ENCODE data around the gene SLC7A9.
"Not testable (repeated sequence)": the region's sequence is repeated elsewhere in the genome, so short reads cannot be mapped to it uniquely, and the experiment has no call there.

Gene SLC7A9

DNA sequence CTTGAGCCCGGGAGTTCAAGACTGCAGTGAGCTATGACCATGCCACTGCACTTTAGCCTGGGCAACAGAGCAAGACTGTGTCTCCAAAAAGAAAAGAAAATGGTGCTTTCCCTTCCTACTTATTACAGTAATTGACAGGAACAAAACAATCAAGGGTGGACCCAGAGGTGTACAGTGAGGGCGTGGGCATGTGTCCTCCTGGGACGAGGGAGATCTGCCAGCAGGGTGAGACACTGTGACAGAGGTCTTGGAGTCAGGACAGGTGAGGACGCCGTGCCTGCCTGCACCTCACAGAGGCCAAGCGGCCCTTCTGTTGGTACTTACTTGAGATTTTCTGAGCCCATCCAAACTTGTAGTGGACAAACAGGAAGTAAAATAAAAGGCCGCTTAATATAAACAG lies 36.7 kb downstream of the SLC7A9 start:
- H3K27me3 ChIP-seq (ENCODE audit: control insufficient read depth, insufficient read depth, low read length); H3K9me3 ChIP-seq (ENCODE audit: control insufficient read depth, insufficient read depth, low read length); H3K36me3 ChIP-seq (ENCODE audit: control insufficient read depth, insufficient read depth, low read length); H3K4me3 ChIP-seq (ENCODE audit: low read depth, low read length); H3K9ac ChIP-seq (ENCODE audit: low read depth, low read length); H3K4me1 ChIP-seq (ENCODE audit: control insufficient read depth, insufficient read depth, low read length): not testable (repeated sequence)

- H3K9ac ChIP-seq (ENCODE audit: low read depth, low read length); H3K4me1 ChIP-seq (ENCODE audit: control insufficient read depth, insufficient read depth, low read length); H3K36me3 ChIP-seq (ENCODE audit: control insufficient read depth, insufficient read depth, low read length); H3K4me3 ChIP-seq (ENCODE audit: low read depth, low read length); H3K27me3 ChIP-seq (ENCODE audit: control insufficient read depth, insufficient read depth, low read length); H3K9me3 ChIP-seq (ENCODE audit: control insufficient read depth, insufficient read depth, low read length): not testable (repeated sequence)
Measured at GRCh38 chr19:32832094-32832493, 37.5 kb downstream of the SLC7A9 start.

GRCh38 chr19:32831611-32832010 lies 38.0 kb downstream of the SLC7A9 start:
- no peak overlapping the region for H3K9ac ChIP-seq (ENCODE audit: low read depth, low read length)
- no peaks in the 10 kb centered on the region for H3K27me3 ChIP-seq (ENCODE audit: control insufficient read depth, insufficient read depth, low read length)
- no peak overlapping the region for H3K4me3 ChIP-seq (ENCODE audit: low read depth, low read length)
- H3K4me1 ChIP-seq (ENCODE audit: control insufficient read depth, insufficient read depth, low read length) = peaks cover 4% of the 10 kb centered on the region
- H3K9me3 ChIP-seq (ENCODE audit: control insufficient read depth, insufficient read depth, low read length) = no peaks in the 10 kb centered on the region
- no peaks in the 10 kb centered on the region for H3K36me3 ChIP-seq (ENCODE audit: control insufficient read depth, insufficient read depth, low read length)

DNA sequence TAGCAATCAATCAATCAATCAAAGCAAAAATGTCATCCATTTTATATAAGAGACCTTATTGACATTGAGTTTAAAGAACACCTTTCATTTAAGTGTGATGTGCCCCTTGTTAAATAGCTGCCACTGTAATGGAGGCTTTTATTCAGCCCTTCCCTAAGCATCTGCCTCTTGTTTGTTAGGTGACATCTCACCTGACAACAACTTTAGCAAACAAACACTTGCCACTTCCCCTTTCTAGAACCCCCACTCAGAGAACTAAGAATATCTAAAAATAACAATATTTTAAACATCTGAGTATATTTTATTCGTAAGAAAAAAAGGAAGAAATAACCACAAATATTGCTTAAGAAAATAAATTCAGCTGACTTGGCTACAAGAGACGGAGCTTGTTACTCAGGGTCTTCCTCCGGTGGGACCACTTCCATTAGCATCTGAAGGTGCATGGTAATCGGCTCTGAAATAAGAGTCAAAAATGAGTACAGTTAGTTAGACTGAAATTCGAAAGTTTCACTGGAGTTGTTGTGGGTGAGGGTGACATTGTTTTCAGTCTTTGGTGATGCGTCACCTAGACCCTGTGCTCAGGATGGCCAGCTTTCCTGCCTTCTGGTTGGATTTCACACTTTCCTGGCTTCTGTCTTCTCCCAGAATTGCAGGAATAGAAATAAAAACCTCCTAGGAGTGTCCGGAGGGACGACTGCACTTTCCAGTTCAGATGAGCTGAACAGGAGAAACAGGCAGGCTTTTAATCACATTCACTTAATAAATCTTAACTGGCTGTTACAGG lies 39.1 kb downstream of the SLC7A9 start:
- H3K36me3 ChIP-seq (ENCODE audit: control insufficient read depth, insufficient read depth, low read length) = no peaks in the 10 kb centered on the region
- no peak overlapping the region for H3K9ac ChIP-seq (ENCODE audit: low read depth, low read length)
- H3K9me3 ChIP-seq (ENCODE audit: control insufficient read depth, insufficient read depth, low read length) = no peaks in the 10 kb centered on the region
- H3K4me1 ChIP-seq (ENCODE audit: control insufficient read depth, insufficient read depth, low read length) = peaks cover 4% of the 10 kb centered on the region
- no peak overlapping the region for H3K4me3 ChIP-seq (ENCODE audit: low read depth, low read length)
- H3K27me3 ChIP-seq (ENCODE audit: control insufficient read depth, insufficient read depth, low read length) = no peaks in the 10 kb centered on the region

DNA sequence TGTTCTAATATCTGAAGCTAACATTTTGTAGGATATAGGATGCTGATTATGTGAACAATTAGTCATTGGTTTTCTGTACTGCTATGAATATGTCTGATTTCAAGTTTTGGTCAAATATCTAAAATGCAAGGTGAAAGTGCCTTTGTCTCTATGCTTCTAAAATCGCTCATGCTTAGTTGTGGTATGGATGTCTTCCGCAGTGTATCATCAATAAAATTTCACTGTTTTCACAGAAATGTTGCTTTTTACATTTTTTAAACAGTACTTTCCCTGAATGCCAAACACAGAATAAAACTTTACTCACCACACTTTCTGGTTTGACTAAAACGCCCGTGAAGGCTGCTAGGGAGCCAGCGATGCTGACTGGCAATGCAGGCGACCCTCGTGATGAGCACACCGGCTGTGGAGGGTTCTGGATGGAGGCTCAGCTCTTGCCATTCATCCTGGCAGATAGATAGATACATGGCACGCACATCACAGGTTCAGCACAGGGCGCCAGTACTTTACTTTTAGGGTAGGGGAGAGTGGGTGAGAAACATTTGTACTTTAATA lies 40.1 kb downstream of the SLC7A9 start:
- no peaks in the 10 kb centered on the region for H3K27me3 ChIP-seq (ENCODE audit: control insufficient read depth, insufficient read depth, low read length)
- no peak overlapping the region for H3K9ac ChIP-seq (ENCODE audit: low read depth, low read length)
- no peaks in the 10 kb centered on the region for H3K9me3 ChIP-seq (ENCODE audit: control insufficient read depth, insufficient read depth, low read length)
- peaks cover 11% of the 10 kb centered on the region for H3K4me1 ChIP-seq (ENCODE audit: control insufficient read depth, insufficient read depth, low read length)
- no peak overlapping the region for H3K4me3 ChIP-seq (ENCODE audit: low read depth, low read length)
- no peaks in the 10 kb centered on the region for H3K36me3 ChIP-seq (ENCODE audit: control insufficient read depth, insufficient read depth, low read length)

GRCh38 chr19:32828643-32829344 lies 40.8 kb downstream of the SLC7A9 start:
- Histone ChIP-seq H3K4me1 (ENCODE audit: control insufficient read depth, insufficient read depth, low read length) (peaks cover 11% of the 10 kb centered on the region), H3K4me3 (ENCODE audit: low read depth, low read length) (no peak overlapping the region), H3K36me3 (ENCODE audit: control insufficient read depth, insufficient read depth, low read length) (no peaks in the 10 kb centered on the region), H3K27me3 (ENCODE audit: control insufficient read depth, insufficient read depth, low read length) (no peaks in the 10 kb centered on the region), H3K9me3 (ENCODE audit: control insufficient read depth, insufficient read depth, low read length) (no peaks in the 10 kb centered on the region), H3K9ac (ENCODE audit: low read depth, low read length) (no peak overlapping the region)

GRCh38 chr19:32828139-32828538 lies 41.4 kb downstream of the SLC7A9 start:
- no peak overlapping the region for H3K9ac ChIP-seq (ENCODE audit: low read depth, low read length)
- H3K27me3 ChIP-seq (ENCODE audit: control insufficient read depth, insufficient read depth, low read length) = no peaks in the 10 kb centered on the region
- no peaks in the 10 kb centered on the region for H3K36me3 ChIP-seq (ENCODE audit: control insufficient read depth, insufficient read depth, low read length)
- H3K4me3 ChIP-seq (ENCODE audit: low read depth, low read length) = no peak overlapping the region
- H3K9me3 ChIP-seq (ENCODE audit: control insufficient read depth, insufficient read depth, low read length) = no peaks in the 10 kb centered on the region
- H3K4me1 ChIP-seq (ENCODE audit: control insufficient read depth, insufficient read depth, low read length) = peaks cover 11% of the 10 kb centered on the region

DNA sequence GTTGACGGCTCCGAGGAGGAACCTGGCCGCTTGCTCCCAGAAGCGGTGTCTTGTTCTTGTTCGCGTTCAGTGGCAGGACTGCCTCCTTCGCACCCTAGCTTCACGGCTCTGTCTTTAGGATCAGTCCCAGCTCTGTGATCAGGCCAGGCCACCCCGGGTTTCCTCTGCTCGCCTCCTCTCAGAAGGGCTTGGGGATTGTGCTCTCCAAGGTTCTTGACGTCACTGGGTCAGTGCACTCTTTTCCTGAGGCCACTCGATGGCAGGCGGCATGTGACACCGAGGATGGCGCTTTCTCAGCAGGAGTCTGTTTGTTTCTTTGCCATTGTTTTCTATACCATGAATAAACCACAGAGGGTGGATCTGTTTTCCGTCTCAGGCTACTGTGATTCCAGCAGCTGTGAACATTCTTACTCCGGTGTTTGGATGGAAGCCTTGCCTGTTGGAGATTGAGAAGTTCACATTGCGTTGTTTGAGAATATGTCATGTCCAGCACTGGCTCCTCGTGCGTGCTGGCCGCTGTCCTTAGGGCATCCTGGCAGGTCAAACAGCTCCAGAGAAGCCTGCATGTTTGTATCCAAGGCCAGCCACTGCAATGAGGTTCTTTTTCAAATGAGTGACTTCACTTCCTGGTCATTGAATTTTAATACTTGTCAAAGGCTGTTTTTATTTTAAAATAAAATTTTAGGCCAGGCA lies 44.5 kb downstream of the SLC7A9 start:
- Histone ChIP-seq H3K36me3 (ENCODE audit: control insufficient read depth, insufficient read depth, low read length) (no peaks in the 10 kb centered on the region), H3K4me3 (ENCODE audit: low read depth, low read length) (no peak overlapping the region), H3K4me1 (ENCODE audit: control insufficient read depth, insufficient read depth, low read length) (peaks cover 11% of the 10 kb centered on the region), H3K9ac (ENCODE audit: low read depth, low read length) (no peak overlapping the region), H3K27me3 (ENCODE audit: control insufficient read depth, insufficient read depth, low read length) (no peaks in the 10 kb centered on the region), H3K9me3 (ENCODE audit: control insufficient read depth, insufficient read depth, low read length) (no peaks in the 10 kb centered on the region)

GRCh38 chr19:32824191-32824751 lies 45.3 kb downstream of the SLC7A9 start:
- Histone ChIP-seq H3K4me1 (ENCODE audit: control insufficient read depth, insufficient read depth, low read length) (peaks cover 11% of the 10 kb centered on the region), H3K9me3 (ENCODE audit: control insufficient read depth, insufficient read depth, low read length) (no peaks in the 10 kb centered on the region), H3K4me3 (ENCODE audit: low read depth, low read length) (no peak overlapping the region), H3K27me3 (ENCODE audit: control insufficient read depth, insufficient read depth, low read length) (no peaks in the 10 kb centered on the region), H3K36me3 (ENCODE audit: control insufficient read depth, insufficient read depth, low read length) (no peaks in the 10 kb centered on the region), H3K9ac (ENCODE audit: low read depth, low read length) (no peak overlapping the region)

GRCh38 chr19:32823747-32824102 lies 45.8 kb downstream of the SLC7A9 start:
- H3K4me1 ChIP-seq (ENCODE audit: control insufficient read depth, insufficient read depth, low read length) = peaks cover 11% of the 10 kb centered on the region
- H3K27me3 ChIP-seq (ENCODE audit: control insufficient read depth, insufficient read depth, low read length) = no peaks in the 10 kb centered on the region
- no peaks in the 10 kb centered on the region for H3K36me3 ChIP-seq (ENCODE audit: control insufficient read depth, insufficient read depth, low read length)
- no peak overlapping the region for H3K9ac ChIP-seq (ENCODE audit: low read depth, low read length)
- no peaks in the 10 kb centered on the region for H3K9me3 ChIP-seq (ENCODE audit: control insufficient read depth, insufficient read depth, low read length)
- no peak overlapping the region for H3K4me3 ChIP-seq (ENCODE audit: low read depth, low read length)

DNA sequence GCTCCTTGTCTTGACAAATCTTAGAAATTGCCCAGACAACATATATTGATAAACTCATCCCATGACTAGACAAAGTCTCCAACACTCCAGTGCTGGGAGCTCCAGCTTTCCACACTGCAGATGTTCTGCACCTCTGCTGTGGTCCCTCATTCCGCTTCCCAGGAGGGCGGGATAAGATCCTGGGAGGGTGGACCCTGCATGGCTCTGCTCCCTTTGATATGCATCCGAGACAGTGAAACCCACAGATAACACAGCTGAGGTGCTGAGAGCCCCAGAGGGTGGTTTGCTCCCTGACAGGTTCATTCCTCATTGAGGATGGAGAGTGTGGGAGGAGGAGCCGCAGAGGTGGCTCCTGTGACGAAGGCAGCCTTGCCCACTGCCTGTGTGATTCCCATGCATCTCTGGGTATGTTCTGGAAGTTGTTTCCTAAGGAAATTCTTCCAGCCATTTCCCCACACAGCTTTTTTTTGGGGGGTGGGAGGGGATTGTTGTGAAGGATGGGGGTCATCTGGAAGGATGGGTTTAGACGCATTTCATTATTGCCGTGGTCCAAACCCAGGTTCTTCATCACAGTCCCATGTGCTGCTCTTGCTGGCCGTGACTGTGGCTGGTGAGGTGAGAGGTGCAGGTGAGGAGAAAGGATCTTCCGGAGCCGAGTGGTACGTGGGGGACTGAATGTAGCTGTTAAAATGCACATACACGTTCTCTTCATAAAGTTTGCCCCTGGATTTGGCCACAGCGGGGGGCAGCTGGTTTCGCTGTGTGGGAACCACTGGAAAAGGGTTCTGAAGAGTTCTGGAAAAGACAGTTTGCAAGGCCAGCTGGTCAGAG lies 46.4 kb downstream of the SLC7A9 start:
- Histone ChIP-seq H3K36me3 (ENCODE audit: control insufficient read depth, insufficient read depth, low read length) (no peaks in the 10 kb centered on the region), H3K4me3 (ENCODE audit: low read depth, low read length) (no peak overlapping the region), H3K27me3 (ENCODE audit: control insufficient read depth, insufficient read depth, low read length) (no peaks in the 10 kb centered on the region), H3K9ac (ENCODE audit: low read depth, low read length) (no peak overlapping the region), H3K9me3 (ENCODE audit: control insufficient read depth, insufficient read depth, low read length) (no peaks in the 10 kb centered on the region), H3K4me1 (ENCODE audit: control insufficient read depth, insufficient read depth, low read length) (peaks cover 11% of the 10 kb centered on the region)
